Measurements from ENCODE around the gene DOCK7.
"Not testable (repeated sequence)": the region's sequence is repeated elsewhere in the genome, so short reads cannot be mapped to it uniquely, and the experiment has no call there.

DOCK7 gene

DNA sequence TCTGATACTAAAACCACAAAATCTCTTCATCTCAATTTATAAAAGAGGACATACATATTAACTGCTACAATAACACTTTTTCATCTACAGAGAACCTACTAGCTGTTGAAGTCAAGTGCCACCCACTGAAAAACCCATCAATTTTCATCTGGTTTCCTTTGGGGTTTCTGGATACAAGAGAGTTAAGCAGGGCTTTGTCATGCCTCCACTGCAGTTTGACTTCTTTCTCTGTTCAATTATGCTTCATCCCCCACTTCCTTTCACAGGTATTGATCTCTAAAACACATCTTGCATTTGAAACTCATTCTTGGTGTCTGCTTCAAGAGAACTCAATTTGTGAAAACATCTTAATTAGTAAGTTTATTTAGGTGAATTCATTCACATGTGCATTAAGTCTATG, 151.3 kb downstream of the DOCK7 start:
- in situ Hi-C loops (cut with MboI; ENCODE audit: low sequenced_read_pairs), result no loop called here

- in situ Hi-C loops (cut with MboI; ENCODE audit: low sequenced_read_pairs), result no loop called here
Observed at GRCh38 chr1:62530516-62531154, 157.6 kb downstream of the DOCK7 start.

DNA sequence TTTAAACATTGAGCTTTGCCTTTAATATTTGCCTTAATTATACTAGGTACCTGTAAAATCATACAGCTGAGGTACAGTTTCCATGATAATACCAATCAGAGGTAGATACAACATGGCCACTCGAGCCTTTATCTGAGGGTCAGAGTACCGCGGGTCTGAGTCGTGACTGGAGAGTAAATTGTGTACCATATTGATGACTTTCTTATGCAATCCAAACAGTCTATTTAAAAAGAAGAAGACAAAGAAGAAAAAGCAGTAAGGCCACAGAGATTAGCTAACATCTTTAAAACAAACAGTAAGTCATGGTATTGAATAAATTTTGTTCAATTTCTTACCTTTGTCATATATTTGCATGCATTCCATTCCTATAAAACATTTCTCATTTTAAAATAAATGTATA, 159.0 kb downstream of the DOCK7 start:
- in situ Hi-C loops (cut with MboI; ENCODE audit: low sequenced_read_pairs), result no loop called here

DNA sequence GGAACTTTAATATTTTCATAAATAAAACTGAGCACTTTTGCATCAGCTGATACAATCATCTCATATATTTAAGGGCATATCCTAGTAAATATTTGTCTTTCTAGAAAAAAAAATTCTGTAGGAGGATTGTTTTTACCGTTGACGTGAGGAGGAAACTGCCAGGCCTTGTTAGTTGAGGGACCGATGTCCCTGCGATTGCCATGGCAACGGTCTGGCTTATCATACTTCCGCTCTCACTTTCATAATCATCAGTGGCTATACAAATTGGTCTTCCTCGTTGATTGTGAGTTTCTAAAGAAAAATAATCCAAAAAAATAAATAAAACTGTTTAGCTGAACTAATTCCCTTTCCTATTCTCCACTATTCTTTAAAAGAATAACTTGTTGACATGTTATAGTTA, 160.2 kb downstream of the DOCK7 start:
- in situ Hi-C loops (cut with MboI; ENCODE audit: low sequenced_read_pairs), result no loop called here

- in situ Hi-C loops (cut with MboI; ENCODE audit: low sequenced_read_pairs), result not testable (repeated sequence)
Observed at GRCh38 chr1:62527346-62527745, 160.8 kb downstream of the DOCK7 start.

DNA sequence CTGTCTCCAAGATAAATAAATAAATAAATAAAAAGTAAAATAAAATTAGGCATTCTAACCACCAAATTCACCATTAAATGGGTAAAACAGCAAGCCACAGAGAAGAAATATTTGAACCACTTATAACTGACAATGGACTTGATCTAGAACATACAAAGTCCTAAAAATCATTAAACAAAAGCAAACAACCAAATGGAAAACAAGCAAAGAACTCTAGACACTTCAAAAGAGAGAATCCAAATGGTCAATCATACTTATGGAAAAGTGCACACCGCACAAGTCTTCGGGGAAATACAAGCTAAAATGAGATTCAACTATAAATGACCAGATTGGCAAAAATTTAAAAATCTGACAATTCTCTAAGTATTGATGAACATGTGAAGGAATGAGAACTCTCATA, 164.3 kb downstream of the DOCK7 start:
- in situ Hi-C loops (cut with MboI; ENCODE audit: low sequenced_read_pairs), result loop anchor here (25.0 kb wide), 1 partner anchor 213 kb away; no protein-coding TSS in a partner anchor

DNA sequence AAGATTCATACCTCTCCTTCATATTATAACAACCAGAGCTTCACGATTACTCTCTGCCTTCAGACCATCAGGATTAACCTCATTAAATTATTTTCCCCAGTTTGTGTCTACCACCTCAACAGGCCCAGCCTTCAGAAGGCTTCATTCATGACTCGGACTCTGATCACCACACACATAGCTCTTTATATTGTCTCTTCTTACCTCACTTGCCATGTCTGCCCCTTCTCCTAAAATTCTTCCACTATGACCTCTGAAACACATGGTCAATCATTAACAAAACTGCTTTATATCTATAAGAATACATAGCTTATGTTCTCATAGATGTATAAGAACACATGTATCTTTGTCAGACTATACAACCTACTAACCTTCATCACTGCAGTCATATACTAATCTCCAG, 171.6 kb downstream of the DOCK7 start:
- in situ Hi-C loops (cut with MboI; ENCODE audit: low sequenced_read_pairs), result loop anchor here (25.0 kb wide), 1 partner anchor 221 kb away; no protein-coding TSS in a partner anchor

GRCh38 chr1:62514746-62515423, 173.3 kb downstream of the DOCK7 start:
- in situ Hi-C loops (cut with MboI; ENCODE audit: low sequenced_read_pairs), result loop anchor here (25.0 kb wide), 1 partner anchor 222 kb away; no protein-coding TSS in a partner anchor

DNA sequence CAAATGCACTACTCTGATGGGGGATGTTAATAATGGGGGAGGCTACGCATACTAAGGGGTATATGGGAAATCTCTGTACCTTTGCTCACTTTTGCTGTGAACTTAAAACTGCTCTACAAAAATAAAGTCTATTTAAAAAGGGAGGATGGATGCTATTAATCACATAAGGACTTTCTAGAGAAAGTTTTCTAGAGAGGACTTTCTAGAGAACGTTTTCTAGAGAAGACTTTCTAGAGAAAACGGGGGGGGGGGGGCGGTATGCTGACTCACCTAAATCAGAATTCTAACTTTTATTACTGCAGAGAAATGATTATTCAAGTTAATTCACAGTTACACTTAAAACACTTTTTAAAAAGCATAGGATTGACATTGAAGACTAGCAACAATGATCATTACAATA, 175.2 kb downstream of the DOCK7 start:
- in situ Hi-C loops (cut with MboI; ENCODE audit: low sequenced_read_pairs), result loop anchor here (25.0 kb wide), 1 partner anchor 224 kb away; no protein-coding TSS in a partner anchor

DNA sequence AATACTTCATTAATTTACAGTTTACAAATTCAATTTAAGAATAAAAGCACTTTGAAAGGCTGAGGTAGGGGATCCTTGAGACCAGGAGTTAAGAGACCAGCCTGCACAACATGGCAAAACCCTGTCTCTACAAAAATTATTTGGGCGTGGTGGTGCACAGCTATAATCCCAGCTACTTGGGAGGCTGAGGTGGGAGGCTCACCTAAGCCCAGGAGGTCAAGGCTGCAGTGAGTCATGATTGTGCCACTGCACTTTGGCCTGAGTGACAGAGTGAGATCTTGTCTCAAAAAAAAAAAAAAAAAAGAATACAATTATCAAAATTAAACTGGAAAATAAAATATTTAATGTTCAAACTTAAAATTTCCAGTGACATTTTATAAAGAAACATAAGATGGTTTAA, 179.2 kb downstream of the DOCK7 start:
- in situ Hi-C loops (cut with MboI; ENCODE audit: low sequenced_read_pairs), result loop anchor here (25.0 kb wide), 1 partner anchor 228 kb away; no protein-coding TSS in a partner anchor

GRCh38 chr1:62508187-62508758, 179.9 kb downstream of the DOCK7 start:
- in situ Hi-C loops (cut with MboI; ENCODE audit: low sequenced_read_pairs), result loop anchor here (25.0 kb wide), 1 partner anchor 229 kb away; no protein-coding TSS in a partner anchor

DNA sequence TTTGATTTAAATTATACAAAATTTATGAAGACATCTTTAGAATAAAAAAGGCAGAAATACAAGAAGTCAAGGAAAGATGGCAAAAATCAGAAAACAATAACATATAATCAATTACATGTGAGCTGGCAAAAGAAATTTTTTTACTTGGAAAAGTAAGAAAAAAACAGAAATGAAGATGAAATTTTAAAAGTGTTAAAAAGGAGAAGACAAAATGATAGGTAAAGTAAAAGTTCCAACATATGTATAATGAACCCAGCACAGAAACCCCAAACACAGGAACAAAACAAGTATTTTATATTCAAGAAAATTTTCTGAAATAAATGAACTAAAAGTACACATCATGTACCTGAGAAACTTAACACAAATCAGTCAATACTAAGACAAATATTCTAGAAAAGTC, 188.0 kb downstream of the DOCK7 start:
- in situ Hi-C loops (cut with MboI; ENCODE audit: low sequenced_read_pairs), result loop anchor here (25.0 kb wide), 1 partner anchor 237 kb away; no protein-coding TSS in a partner anchor

DNA sequence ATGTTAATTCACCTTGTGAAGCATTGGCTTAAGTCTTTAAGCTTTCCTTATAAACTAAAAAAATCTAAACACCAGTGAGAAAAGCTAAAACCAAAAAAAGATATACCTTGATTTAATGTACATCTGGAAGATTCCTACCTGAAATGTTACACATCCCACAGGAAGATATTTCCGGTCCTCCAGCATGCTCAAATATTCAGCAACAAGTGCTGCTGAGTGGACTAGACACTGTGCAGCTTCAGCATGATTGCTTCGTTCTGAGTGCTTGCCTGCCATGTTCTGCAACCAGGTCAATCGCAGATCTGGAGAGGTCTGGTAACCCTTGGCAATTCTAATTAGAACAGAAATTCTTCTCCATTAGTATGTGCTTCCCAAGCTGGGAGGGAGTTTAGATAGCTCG, 194.0 kb downstream of the DOCK7 start:
- in situ Hi-C loops (cut with MboI; ENCODE audit: low sequenced_read_pairs), result no loop called here

GRCh38 chr1:62493656-62494055, 194.5 kb downstream of the DOCK7 start:
- in situ Hi-C loops (cut with MboI; ENCODE audit: low sequenced_read_pairs), result no loop called here

GRCh38 chr1:62492521-62492920, 195.7 kb downstream of the DOCK7 start:
- in situ Hi-C loops (cut with MboI; ENCODE audit: low sequenced_read_pairs), result no loop called here

- in situ Hi-C loops (cut with MboI; ENCODE audit: low sequenced_read_pairs), result no loop called here
Observed at GRCh38 chr1:62487956-62488355, 200.2 kb downstream of the DOCK7 start.

GRCh38 chr1:62484824-62485468, 203.2 kb downstream of the DOCK7 start:
- in situ Hi-C loops (cut with MboI; ENCODE audit: low sequenced_read_pairs), result no loop called here

- in situ Hi-C loops (cut with MboI; ENCODE audit: low sequenced_read_pairs), result no loop called here
Observed at GRCh38 chr1:62481681-62482080, 206.5 kb downstream of the DOCK7 start.

DNA sequence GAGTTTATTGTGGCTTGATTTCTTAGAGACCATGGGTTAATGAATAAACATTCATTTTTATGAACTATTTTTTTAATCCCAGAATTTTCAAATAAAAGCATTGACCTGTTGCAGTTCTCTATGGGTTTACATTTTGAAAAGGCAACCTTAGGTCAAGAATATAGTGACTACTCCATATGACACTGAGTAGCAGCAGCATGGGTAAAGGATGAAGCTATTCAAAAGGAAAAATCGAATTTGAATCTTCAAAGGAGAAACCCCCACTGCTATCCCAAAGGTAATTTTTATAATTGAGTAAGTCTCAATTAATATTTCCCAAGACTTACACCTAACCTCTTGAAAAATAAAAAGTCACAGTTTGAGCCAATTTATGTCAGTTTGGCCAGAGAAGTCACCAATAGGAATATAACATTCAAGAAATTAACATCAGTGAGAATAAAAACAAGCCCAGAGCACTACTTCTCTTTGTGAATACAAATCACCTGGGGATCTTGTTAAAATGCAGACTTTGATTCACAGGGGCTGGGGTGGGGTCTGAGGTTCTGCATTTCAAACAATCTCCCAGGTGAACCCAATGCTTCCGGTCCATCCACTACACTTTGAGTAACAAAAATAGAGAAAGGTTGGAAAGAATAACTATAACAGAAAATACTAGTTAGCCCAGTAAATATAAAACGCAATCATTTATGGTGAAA, 211.5 kb downstream of the DOCK7 start:
- in situ Hi-C loops (cut with MboI; ENCODE audit: low sequenced_read_pairs), result no loop called here

DNA sequence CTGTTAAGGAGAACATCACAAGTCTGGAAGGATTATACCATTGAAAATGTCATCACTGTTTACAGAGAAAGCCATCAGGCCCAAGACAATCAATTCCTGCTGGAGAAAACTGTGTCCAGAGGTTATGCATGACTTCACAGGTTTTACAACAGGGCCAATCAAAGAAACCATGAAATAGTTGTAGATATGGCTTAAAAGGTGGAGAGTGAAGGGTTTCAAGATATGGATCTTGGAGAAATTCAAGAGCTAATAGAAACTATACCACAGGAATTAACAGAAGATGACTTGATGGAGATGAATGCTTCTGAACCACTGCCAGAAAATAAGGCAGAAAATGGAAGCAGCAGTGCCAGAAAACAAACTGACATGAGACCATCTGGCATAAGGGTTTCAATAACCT, 221.1 kb downstream of the DOCK7 start:
- in situ Hi-C loops (cut with MboI; ENCODE audit: low sequenced_read_pairs), result no loop called here

GRCh38 chr1:62462370-62462769, 225.8 kb downstream of the DOCK7 start:
- in situ Hi-C loops (cut with MboI; ENCODE audit: low sequenced_read_pairs), result no loop called here

Measured in HL-60/S4 (cell line).